HCT116 (cell line): ENCODE data around the gene ZFP1. TPM values are rescaled to one million over a fixed set of nuclear protein-coding genes. Genes with fewer than 3 reads are reported as not detected.
A peak's percentile ranks its signal among the peaks of the same experiment; 100 is the strongest.

Experiments
- ATAC-seq: fragments of 200-7000 bp; cut with Tn5 transposase; 2 replicates; pipeline ENCODE4 v1.9.1; 2020; ENCODE audit warnings: mild to moderate bottlenecking, moderate library complexity
- BruUV-seq: library from RNA; stranded (reverse); fragments of 400-500 nt; replicated peaks from 2 replicates; lab custom pipeline; 2021; lab: Mats Ljungman, UMichigan
- CTCF ChIA-PET: fragments of 300-600 bp; sonication (Branson Sonifier 250); formaldehyde crosslinking; loops from one replicate; lab custom pipeline; 2021; ENCODE audit warnings: antibody characterized with exemption; lab: Charles Lee
- POLR2A ChIA-PET: fragments of 300-600, 350-600 bp; sonication (Branson Sonifier 250); formaldehyde crosslinking; loops from one replicate; lab custom pipeline; 2021; ENCODE audit warnings: antibody characterized with exemption; lab: Charles Lee
- RAD21 ChIA-PET, 2 experiments: fragments of 300-600 bp; sonication (Branson Sonifier 250); formaldehyde crosslinking; loops; one replicate each; lab custom pipeline; 2023; ENCODE audit warnings: low total read pairs in 2 of 2; ENCODE audit not compliant: uncharacterized antibody in 2 of 2, unreplicated experiment in 2 of 2, low non-redundant PET in 1 of 2; lab: Charles Lee
- DNase-seq: peaks from one replicate; pipeline ENCODE4 v3.0.0-alpha.2; 2010; ENCODE audit warnings: low read depth, low spot score
- H2AFZ ChIP-seq: fragments of 200-600 bp; shearing (Covaris generic), sonication (generic); 2 replicates; pipeline ENCODE4 v1.6.1; 2017; ENCODE audit warnings: low read depth, mixed run types, mixed read lengths, antibody characterized with exemption, low read length; ENCODE audit not compliant: poor library complexity, severe bottlenecking
- H3K27ac ChIP-seq: 2 replicates; pipeline ENCODE4 v1.5.1; 2012; ENCODE audit warnings: low read depth, low read length
- H3K27me3 ChIP-seq: fragments of 200-600 bp; sonication (generic); 2 replicates; pipeline ENCODE4 v1.6.1; 2016; ENCODE audit warnings: mixed run types, low read length, mixed read lengths; ENCODE audit not compliant: insufficient read depth
- H3K36me3 ChIP-seq, 2 experiments: fragments of 200-500 bp in 1 of 2; fragments of 200-600 bp in 1 of 2; sonication (Bioruptor generic) in 1 of 2; sonication (generic) in 1 of 2; 2 replicates each; pipeline versions ENCODE4 v1.5.1 to v1.6.1; 2014 to 2016; ENCODE audit warnings: low read length in 2 of 2, inconsistent platforms in 1 of 2, mixed read lengths in 1 of 2, mixed run types in 1 of 2; ENCODE audit not compliant: insufficient read depth in 2 of 2, control insufficient read depth in 1 of 2
- H3K4me1 ChIP-seq, 2 experiments: fragments of 200-600 bp in 1 of 2; sonication (generic) in 1 of 2; 2 replicates each; pipeline versions ENCODE4 v1.5.1 to v1.6.1; 2012 to 2017; ENCODE audit warnings: low read length in 2 of 2, inconsistent platforms in 1 of 2, mild to moderate bottlenecking in 1 of 2, mixed read lengths in 1 of 2, mixed run types in 1 of 2, moderate library complexity in 1 of 2; ENCODE audit not compliant: insufficient read depth in 2 of 2, control insufficient read depth in 1 of 2
- H3K4me2 ChIP-seq: fragments of 200-600 bp; sonication (generic); 2 replicates; pipeline ENCODE4 v1.6.1; 2017; ENCODE audit warnings: mixed run types, low read length, mixed read lengths
- H3K4me3 ChIP-seq, 2 experiments: fragments of 200-600 bp in 1 of 2; sonication (generic) in 1 of 2; replicated peaks in 1 of 2; 2 replicates each; pipeline ENCODE4 v1.5.1; 2011 to 2016; ENCODE audit warnings: low read length in 2 of 2, control low read depth in 1 of 2, low read depth in 1 of 2, mild to moderate bottlenecking in 1 of 2, mixed read lengths in 1 of 2, mixed run types in 1 of 2
- H3K79me2 ChIP-seq: fragments of 200-600 bp; sonication (generic); 2 replicates; pipeline ENCODE4 v1.6.1; 2017; ENCODE audit warnings: mild to moderate bottlenecking, mixed run types, low read length, moderate library complexity, mixed read lengths; ENCODE audit not compliant: insufficient read depth
- H3K9ac ChIP-seq: fragments of 200-600 bp; sonication (generic); 2 replicates; pipeline ENCODE4 v1.6.1; 2016; ENCODE audit warnings: low read length, mixed read lengths
- H3K9me2 ChIP-seq: fragments of 200-600 bp; sonication (generic), shearing (Covaris generic); 2 replicates; pipeline ENCODE4 v1.6.1; 2017; ENCODE audit warnings: mixed run types, mild to moderate bottlenecking, moderate library complexity; ENCODE audit not compliant: insufficient read depth
- H3K9me3 ChIP-seq, 2 experiments: fragments of 200-500 bp in 1 of 2; fragments of 200-600 bp in 1 of 2; sonication (Bioruptor generic) in 1 of 2; sonication (generic) in 1 of 2; 2 replicates each; pipeline ENCODE4 v1.6.1; 2014 to 2017; ENCODE audit warnings: low read length in 2 of 2, mixed read lengths in 2 of 2, inconsistent platforms in 1 of 2, low read depth in 1 of 2, mild to moderate bottlenecking in 1 of 2, mixed run types in 1 of 2, moderate library complexity in 1 of 2; ENCODE audit not compliant: control insufficient read depth in 1 of 2, insufficient read depth in 1 of 2
- H4K20me1 ChIP-seq: fragments of 200-600 bp; sonication (generic), shearing (Covaris generic); 2 replicates; pipeline ENCODE4 v1.6.1; 2017; ENCODE audit warnings: mixed run types, mild to moderate bottlenecking, moderate library complexity; ENCODE audit not compliant: insufficient read depth
- ATF3 ChIP-seq: IDR thresholded peaks from 2 replicates; pipeline ENCODE4 v1.6.1; 2012
- CBX3 ChIP-seq: IDR thresholded peaks from 2 replicates; pipeline ENCODE4 v1.6.1; 2012; ENCODE audit warnings: low read depth
- CEBPB ChIP-seq: IDR thresholded peaks from 2 replicates; pipeline ENCODE4 v1.6.1; 2012; ENCODE audit warnings: low read depth
- EGR1 ChIP-seq: IDR thresholded peaks from 2 replicates; pipeline ENCODE4 v1.6.1; 2012; ENCODE audit warnings: low read depth
- ELF1 ChIP-seq: IDR thresholded peaks from 2 replicates; pipeline ENCODE4 v1.6.1; 2012; ENCODE audit warnings: low read depth, borderline replicate concordance
- EZH2 ChIP-seq: fragments of 200-600 bp; sonication (generic); IDR thresholded peaks from 2 replicates; pipeline ENCODE4 v1.6.1; 2017; ENCODE audit warnings: antibody characterized with exemption, mixed run types
- EZH2phosphoT487 ChIP-seq: fragments of 200-600 bp; IDR thresholded peaks from 2 replicates; pipeline ENCODE4 v1.6.1; 2018; ENCODE audit warnings: antibody characterized with exemption, borderline replicate concordance
- FOSL1 ChIP-seq: IDR thresholded peaks from 2 replicates; pipeline ENCODE4 v1.6.1; 2012; ENCODE audit warnings: low read depth
- JUND ChIP-seq: IDR thresholded peaks from 2 replicates; pipeline ENCODE4 v1.6.1; 2012
- MAX ChIP-seq: IDR thresholded peaks from 2 replicates; pipeline ENCODE4 v1.6.1; 2012
- POLR2AphosphoS5 ChIP-seq: IDR thresholded peaks from 2 replicates; pipeline ENCODE4 v1.6.1; 2011; ENCODE audit warnings: mild to moderate bottlenecking, low read depth, low read length, moderate library complexity
- RAD21 ChIP-seq: IDR thresholded peaks from 2 replicates; pipeline ENCODE4 v1.6.1; 2012; ENCODE audit warnings: low read depth, mild to moderate bottlenecking
- SIN3A ChIP-seq: IDR thresholded peaks from 2 replicates; pipeline ENCODE4 v1.6.1; 2012; ENCODE audit warnings: low read depth
- SRF ChIP-seq: IDR thresholded peaks from 2 replicates; pipeline ENCODE4 v1.6.1; 2012; ENCODE audit warnings: low read depth
- TCF7L2 ChIP-seq: IDR thresholded peaks from 2 replicates; pipeline ENCODE4 v1.7.0; 2011; ENCODE audit warnings: borderline replicate concordance, inconsistent platforms; ENCODE audit not compliant: insufficient read depth, insufficient read length; ENCODE audit errors: extremely low read depth
- ZBTB33 ChIP-seq: IDR thresholded peaks from 2 replicates; pipeline ENCODE4 v1.6.1; 2011; ENCODE audit warnings: mild to moderate bottlenecking, low read length, moderate library complexity; ENCODE audit not compliant: insufficient replicate concordance; ENCODE audit errors: extremely low read depth
- ZFX ChIP-seq: fragments of 450-650 bp; IDR thresholded peaks from 2 replicates; pipeline ENCODE4 v1.6.1; 2017
- ZNF274 ChIP-seq: fragments of 200-500 bp; sonication (Bioruptor generic); IDR thresholded peaks from 2 replicates; pipeline ENCODE4 v1.6.1; 2014; ENCODE audit warnings: mild to moderate bottlenecking, low read depth, low read length, inconsistent platforms
- intact Hi-C: fragments of 100-400 bp; cut with micrococcal nuclease; formaldehyde crosslinking; loops from 2 replicates; pipeline ENCODE4 v1.10.0; 2022
- total RNA-seq: library from RNA; stranded (reverse); gene quantifications from one replicate; pipeline ENCODE4 v1.2.1, GENCODE V29; 2021; ENCODE audit not compliant: unreplicated experiment

Gene ZFP1
- total RNA-seq, 1 experiment from 2014 or later = 12.8 TPM

GRCh38 chr16:75197522-75198134 is 49.3 kb downstream of the ZFP1 start:
- Histone ChIP-seq H3K9ac (no peak overlapping the region), H3K36me3 (no peaks in the 10 kb centered on the region), H3K4me1 (peaks cover 0 to 4% of the 10 kb centered on the region in 2 experiments; a peak in 1 of 4 replicates), H3K9me3 (no peaks in the 10 kb centered on the region), H4K20me1 (no peaks in the 10 kb centered on the region), H3K79me2 (no peaks in the 10 kb centered on the region), H3K4me2 (no peak overlapping the region), H3K9me2 (no peaks in the 10 kb centered on the region)
- ATAC-seq = no peak
- BruUV-seq = no TSS peak
- no peak for DNase-seq
- TF ChIP-seq POLR2AphosphoS5 = no peak
- TF ChIP-seq SRF = no peak
- TF ChIP-seq JUND = no peak
- TF ChIP-seq TCF7L2 = no peak
- TF ChIP-seq EZH2phosphoT487 = no peak
- peak; percentile 35; the same call in 1 of the 2 replicates for TF ChIP-seq RAD21
- TF ChIP-seq ATF3 = no peak
- TF ChIP-seq, all 23 proteins: peak for 1
- Histone ChIP-seq H2AFZ (no peak overlapping the region), H3K27me3 (no peaks in the 10 kb centered on the region; the same call in 1 of the 2 replicates), H3K4me3 (no peak overlapping the region), H3K27ac (no peak overlapping the region)
- ChIA-PET POLR2A (no interaction called here), RAD21 (interaction anchor here in 1 of 2 experiments (0.6 kb wide), 1 partner anchor 215 kb away, joined by 3 read pairs; no protein-coding TSS in a partner anchor), CTCF (interaction anchor here (1.5 kb wide), 1 partner anchor 320 kb away, joined by 6 read pairs; no protein-coding TSS in a partner anchor)
- intact Hi-C loops = loop anchor here (5.0 kb wide), 1 partner anchor 425 kb away; the partner anchor contains the start of gene ADAT1

GRCh38 chr16:75198135-75198600 is 49.8 kb downstream of the ZFP1 start:
- Histone ChIP-seq H3K79me2 (no peaks in the 10 kb centered on the region), H3K36me3 (no peaks in the 10 kb centered on the region), H3K27me3 (no peaks in the 10 kb centered on the region; the same call in 1 of the 2 replicates), H3K4me1 (peaks cover 0 to 4% of the 10 kb centered on the region in 2 experiments; a peak in 1 of 4 replicates), H2AFZ (no peak overlapping the region), H3K9me2 (no peaks in the 10 kb centered on the region), H3K4me2 (no peak overlapping the region), H3K9me3 (no peaks in the 10 kb centered on the region), H4K20me1 (no peaks in the 10 kb centered on the region), H3K4me3 (no peak overlapping the region), H3K9ac (no peak overlapping the region), H3K27ac (no peak overlapping the region)
- no peak for TF ChIP-seq FOSL1
- no peak for TF ChIP-seq POLR2AphosphoS5
- TF ChIP-seq ZBTB33 = no peak
- TF ChIP-seq CEBPB = no peak
- no peak for TF ChIP-seq SIN3A
- no peak for TF ChIP-seq RAD21
- no peak for TF ChIP-seq ZFX
- TF ChIP-seq SRF = no peak
- no peak for TF ChIP-seq CBX3
- no peak for TF ChIP-seq EZH2
- TF ChIP-seq ATF3 = no peak
- TF ChIP-seq ZNF274 = no peak
- TF ChIP-seq ELF1 = no peak
- TF ChIP-seq MAX = no peak
- no peak for TF ChIP-seq EGR1
- ChIA-PET POLR2A (no interaction called here), CTCF (interaction anchor here (0.7 to 2.5 kb wide), 5 partner anchors 189 to 319 kb away, joined by 3 to 15 read pairs (median 3); no protein-coding TSS in a partner anchor), RAD21 (no interaction called here)
- intact Hi-C loops = loop anchor here (5.0 kb wide), 1 partner anchor 424 kb away; the partner anchor contains the start of gene ADAT1
- BruUV-seq = no TSS peak
- no peak for ATAC-seq
- no peak for DNase-seq
